Endothelial cell of hepatic sinusoid (primary cell): ENCODE measurements around the gene NDUFB8.
"Not testable (repeated sequence)": the region's sequence is repeated elsewhere in the genome, so short reads cannot be mapped to it uniquely, and the experiment has no call there.

Experiments used
- in situ Hi-C: cut with HindIII; loops from 2 replicates; pipeline ENCODE4 v1.10.0; 2017; ENCODE audit warnings: low sequenced_read_pairs

The NDUFB8 gene

DNA sequence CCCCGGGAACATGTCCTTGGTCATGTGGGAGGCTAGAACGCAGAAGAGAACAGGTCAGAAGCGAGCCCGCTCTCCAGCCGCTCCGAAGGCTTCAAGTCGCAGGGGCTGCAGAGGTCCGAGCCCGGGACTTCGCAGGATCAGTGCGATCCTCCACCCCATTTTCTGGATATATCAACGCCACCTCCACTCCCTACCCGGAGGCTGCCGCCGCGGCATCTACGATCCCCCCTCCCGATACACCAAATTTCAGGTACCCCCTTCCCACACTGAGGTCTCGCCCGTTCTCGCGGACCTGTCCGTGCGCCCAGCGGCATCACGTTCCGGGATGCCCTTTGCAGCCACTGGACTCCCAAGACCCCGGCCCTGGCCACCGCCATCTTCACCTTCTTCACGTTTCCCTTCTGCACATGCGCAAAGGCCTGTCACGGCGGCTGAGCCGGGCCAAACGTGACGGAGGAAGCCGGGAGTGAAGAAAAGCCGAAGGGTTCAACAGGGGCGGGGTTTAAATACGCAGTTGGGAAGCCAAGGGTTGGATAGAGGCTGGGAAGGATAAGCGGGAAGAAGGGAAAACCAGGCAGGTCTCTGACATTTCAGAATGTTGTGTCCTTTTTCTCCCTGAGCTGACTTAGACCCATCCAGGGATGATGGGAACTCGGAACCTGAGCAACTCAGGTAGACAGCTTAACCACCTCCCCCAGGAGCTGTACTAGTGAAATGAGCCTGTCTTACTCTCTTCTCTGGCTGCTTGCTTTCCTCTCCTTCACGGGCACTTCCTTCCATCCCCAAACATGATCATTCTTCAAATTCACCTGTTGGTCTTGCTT is at the start of gene NDUFB8:
Gene NDUFB8, minus strand, starts transcription at position 397 of the 824 bp plus-strand sequence. Its CDS starts 20 bp downstream, at position 377.
- in situ Hi-C loops = loop anchor here (10.0 kb wide), 1 partner anchor 95 kb away; no protein-coding TSS in a partner anchor

DNA sequence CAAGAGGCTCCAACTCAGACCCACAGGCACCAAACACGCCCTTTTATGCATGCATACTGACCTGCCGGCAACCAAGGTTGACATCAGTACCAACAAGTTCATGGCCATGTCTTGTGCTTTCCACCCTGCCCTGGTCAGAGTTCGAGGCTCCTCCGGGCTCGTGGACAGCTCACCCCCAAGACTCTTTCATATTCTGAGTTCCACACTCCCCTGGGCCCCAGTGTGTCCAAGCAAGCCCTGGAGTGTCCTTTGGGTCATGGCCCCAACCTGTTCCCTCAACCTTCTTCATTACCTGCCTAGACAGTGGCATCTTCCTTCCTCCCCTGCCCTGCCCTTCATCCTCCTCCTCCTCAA is 46.6 kb upstream of the NDUFB8 start:
- in situ Hi-C loops = no loop called here

DNA sequence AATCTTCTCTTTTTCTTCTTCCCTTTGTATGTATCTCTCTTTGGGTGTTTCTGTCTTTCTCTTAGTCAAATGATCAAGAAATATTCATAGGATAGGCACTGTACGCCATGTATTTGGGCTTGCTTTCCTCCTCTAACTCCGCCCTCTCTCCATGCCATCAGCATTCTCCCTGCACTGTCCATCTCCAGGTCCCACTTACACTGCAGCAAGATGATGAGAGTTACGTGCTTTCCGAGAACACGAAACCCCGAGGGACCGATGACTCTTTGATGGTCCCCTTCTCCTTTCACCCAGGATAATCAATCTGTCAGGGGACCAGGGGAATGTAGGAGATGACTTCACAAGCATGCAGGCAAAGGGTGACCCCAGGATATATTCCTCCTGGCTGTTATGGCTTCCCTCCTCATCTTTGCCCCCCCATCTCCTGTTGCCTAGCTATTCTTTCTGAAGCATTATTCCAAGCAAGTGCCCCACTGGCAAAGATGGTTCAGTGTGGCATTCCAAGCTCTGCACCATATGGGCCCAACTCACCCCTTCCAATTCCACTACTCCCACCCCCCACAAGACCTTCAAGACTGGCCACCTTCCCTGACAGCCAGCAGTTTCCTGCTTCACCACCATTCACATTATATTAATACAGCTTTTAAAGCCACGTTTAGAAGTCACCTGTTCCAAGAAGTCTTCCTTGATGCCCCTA is 46.1 kb upstream of the NDUFB8 start:
- in situ Hi-C loops = no loop called here

DNA sequence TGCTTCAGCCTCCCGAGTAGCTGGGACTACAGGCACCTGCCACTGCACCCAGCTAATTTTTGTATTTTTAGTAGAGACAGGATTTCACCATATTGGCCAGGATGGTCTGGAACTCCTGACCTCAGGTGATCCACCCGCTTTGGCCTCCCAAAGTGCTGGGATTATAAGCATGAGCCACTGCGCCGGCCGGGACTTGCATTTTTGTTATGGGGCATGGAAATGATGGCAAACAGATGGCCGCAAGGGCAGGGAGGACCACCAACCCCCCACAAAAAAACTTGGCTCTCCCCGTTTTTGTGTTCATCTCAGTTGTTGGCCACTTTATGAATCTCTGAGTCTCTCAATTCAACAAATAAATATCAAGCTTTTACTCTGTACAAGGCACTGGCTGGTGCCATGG is 45.5 kb upstream of the NDUFB8 start:
- in situ Hi-C loops = not testable (repeated sequence)

DNA sequence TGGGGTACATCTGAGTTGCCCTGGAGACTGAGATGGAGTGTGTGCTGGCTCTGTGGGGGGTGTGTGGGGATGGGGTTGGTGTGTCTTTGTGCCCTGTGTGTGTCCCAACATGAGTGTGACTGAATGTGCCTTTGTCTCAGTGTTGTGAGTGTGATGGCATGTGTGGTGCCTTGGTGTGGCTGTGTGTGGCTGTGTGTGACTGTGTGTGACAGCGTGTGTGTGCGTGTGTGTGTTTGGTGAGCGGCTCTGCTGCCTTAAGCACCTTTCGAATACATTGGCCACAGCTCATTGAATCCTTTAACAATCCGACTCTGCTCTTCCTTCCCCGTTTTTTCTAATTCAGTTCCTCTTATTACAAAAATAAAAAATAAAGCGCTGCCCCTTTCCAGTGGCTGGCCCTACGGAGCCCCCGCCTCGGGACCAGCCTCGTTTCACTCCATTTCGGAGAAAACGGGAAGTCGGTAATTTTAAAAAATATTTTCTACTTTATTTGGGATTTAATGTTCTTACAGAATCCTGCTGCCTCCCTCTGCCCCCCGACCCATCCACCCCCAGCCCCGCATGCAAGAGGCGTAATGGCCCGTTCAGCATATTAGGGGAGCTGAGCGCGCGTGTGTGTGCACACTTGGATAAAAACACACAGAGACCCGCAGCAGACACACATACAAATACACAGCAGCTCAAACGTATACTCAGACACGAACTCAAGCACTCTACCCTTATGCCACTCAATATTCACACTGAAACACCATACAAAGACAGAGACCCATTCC is 41.6 kb upstream of the NDUFB8 start:
- in situ Hi-C loops = no loop called here

DNA sequence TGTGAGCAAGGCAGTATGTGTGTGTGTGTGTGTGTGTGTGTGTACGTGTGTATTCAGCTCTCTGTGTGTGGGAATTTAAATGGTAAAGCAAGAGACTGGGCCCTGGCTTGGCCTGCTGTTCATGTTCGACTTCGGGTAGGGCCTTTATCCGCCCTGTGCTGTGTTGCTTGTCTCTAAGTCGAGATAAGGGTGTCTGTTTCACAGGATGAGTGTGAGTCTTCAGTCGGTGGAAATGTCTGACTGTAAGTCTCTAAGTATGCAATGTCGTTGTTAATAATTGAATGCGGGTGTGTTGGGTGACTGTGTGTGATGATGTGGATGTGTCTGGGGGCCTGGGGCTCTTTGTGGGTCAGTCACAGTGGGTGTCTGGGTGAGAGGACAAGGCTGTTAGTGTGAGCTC is 40.8 kb upstream of the NDUFB8 start:
- in situ Hi-C loops = no loop called here

DNA sequence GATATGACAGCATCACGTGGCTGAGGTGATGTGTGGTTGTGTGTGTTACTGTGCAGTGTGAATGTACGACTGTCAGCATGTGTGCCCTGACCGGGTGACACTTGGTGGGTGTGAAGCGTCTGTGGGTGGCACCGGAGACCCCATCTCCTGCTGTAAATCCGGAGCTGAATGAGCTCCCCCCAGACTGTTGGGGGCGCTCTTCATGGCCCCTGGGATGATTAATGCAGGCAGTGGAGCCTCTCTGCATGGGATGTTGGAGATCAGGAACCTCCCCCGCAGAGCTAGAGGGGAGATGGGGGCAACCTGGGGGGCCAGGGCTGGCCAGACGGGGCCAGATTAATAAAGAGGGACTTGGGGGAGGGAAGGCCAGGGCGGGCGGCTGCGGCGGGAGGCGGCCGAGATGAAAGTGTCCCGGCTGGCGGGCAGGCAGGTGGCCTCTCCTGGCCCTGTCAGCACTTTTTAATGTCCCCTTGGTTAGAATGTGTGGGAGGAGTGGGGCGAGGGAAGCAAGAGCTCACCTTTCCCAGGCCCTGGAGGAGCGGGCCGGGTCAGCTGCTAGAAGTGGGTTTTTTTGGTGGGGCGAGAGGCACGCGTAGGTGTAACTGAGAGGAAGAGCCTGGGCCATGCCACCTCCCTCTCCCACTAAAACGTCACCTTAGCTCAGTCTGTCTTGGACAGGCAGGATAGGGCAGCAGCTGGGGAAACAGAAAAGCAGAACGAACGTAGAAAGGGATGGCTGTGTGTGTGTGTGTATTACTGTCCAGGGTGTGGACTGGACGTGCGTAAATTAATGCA is 40.2 kb upstream of the NDUFB8 start:
- in situ Hi-C loops = no loop called here

DNA sequence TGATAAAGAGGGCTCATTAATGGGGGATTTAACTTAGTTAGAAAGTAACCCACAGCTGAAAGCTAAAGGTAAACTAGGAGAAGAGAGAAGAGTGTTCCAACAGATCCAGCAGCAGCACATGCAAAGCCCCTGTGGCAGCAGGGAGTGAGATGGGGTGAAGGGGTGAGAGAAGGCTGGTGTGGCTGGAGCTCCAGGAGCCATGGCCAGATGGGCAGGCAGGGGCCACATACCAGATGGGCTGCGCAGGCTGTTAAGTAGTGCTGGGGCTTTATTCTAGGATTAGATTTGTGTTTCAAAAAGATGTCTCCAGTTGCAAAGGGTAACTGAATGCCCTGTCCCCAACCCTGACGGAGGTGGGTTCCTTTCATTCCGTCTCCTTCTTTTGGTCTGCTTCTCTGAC is 39.2 kb upstream of the NDUFB8 start:
- in situ Hi-C loops = no loop called here

DNA sequence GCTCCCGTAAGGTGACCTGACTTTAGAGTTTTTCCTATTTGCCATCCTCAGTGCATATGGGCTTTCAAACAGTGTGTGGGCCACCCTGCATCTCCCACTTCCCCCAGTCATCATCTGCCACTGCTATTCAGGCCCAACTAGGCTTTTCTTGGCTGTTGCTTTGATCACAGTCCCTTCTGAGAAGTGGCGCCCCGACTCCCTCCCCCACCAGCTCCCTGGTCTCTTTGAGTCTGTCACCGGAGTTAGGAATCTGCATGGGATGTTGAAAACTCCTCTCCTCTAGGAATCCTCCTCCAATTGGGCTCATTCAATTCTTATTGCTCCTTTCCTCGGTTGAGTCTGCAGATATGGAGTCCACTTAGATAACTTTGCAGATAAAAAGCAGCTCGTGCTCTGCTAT is 38.2 kb upstream of the NDUFB8 start:
- in situ Hi-C loops = no loop called here

DNA sequence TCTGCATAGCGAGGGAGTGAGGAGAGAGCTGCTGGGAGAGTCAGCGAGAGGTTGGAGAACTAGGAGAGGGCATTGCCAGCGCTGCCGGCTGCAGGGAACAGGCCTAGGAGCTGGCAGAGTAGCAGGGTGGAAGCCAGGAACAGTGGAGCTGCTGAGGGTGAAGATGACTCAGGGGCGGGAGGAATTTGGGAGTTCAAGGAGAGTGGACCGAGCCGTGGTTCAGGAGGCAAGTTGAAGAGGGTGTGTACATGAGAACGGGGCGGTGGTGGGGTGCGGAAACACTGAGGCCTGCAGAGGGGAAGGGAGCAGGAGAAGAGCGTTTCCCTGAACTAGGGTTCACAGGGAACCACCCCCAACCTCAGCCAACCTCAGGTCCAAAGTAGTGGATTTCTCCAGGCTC is 37.6 kb upstream of the NDUFB8 start:
- in situ Hi-C loops = no loop called here

DNA sequence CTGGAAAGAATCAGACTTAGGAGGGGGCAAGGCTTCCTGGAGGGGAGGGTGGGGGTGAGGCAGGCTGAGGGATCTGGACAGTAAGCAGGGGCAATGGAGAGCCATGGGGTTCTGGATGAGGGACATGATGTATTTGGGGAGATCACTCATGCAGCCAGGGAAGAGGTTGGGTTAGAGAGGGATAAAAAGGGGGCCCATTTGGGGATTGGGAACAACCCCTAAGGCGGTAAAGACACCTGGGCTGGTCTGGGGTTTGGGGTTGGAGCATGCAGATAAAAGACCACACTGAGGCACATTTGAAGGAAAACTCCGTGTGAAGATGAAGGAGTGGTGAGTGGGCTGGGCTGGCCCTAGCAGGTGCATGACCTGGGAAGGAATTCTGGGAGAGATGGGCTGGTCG is 36.9 kb upstream of the NDUFB8 start:
- in situ Hi-C loops = no loop called here

DNA sequence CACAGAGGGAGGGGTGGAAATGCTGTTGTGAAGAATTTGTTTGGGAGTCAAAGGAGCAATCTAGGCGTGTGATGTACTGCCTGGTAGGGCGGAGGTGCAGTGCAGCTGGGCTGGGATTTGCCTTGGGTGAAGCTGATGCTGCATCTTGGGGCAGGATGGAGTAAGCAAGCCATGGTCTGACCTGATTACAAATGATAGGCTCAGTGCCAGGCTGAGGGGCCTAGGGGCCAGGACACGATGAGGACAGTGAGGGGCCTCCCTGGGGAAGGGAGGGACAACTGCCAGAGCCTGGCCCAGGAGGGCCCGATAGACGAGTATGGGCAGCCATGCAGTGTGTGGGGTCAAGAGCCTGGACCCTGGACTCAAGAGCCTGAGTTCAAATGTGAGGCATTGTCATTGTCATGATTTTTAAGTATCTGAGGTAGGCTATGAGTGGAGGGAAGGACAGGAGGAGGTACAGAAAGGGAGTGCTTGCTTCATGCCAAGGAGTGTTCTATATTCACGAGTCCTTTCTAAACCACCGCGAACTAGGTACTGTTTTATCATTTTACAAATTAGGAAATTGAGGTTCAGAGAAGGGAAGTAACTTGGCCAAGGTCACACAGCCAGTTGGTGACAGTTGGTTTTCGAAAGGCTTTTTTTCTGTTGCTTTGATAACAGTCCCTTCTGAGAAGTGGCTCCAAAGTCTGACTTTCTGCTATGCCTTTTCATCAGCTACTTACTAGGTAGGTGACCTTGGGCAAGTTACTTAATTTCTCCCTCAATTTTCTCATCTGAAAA is 35.7 kb upstream of the NDUFB8 start:
- in situ Hi-C loops = no loop called here

DNA sequence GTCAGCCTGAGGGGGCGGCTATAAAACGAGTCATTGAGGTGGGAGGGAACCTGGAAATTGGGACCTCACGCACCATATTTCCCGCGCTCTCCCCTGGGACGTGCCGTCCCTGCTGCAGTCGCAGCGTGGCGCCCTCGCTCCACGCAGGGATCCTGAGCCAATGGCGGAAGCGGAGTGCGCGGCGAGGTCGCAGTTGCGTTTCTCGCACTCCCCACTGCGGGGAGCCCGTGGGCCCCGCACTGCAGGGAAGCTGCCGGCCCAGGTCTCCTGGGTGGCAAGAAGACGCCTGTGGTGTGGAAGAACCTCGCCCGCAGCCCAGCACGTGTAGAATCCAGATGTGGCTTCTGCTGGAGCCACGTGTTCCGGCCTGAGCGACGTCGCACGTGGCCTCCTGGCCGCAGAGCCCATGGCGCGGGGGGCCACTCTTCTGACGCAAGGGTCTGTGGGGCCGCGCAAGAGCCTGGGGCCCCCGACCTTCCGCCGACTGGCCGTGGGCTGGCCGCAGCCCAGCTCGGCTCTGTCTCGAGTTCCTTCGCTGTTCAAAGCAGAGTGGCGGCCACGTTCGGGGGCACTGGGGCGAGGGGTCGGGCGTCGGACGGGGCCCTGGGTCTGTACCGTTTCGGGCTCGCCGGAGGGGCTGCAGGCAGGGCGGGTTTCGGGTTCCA is 32.5 kb upstream of the NDUFB8 start:
- in situ Hi-C loops = no loop called here

DNA sequence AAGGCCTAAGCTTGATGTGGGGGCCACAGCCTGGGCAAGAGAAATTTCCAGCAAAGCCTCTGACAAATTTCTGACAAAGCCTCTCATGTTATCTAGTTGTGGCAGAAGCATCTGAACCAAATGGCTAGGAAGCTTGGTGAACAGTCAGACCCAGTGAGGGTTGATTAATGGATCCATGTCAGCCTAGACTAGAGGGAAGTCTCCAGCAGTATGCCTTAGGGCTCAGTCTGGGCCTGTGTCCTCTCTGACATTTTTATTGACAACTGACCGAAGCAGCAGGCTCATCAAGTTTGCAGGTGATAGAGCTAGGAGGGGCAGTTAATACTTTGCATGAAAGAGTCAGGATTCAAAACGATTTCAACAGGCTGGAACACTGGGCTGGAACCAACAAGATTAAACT is 31.3 kb upstream of the NDUFB8 start:
- in situ Hi-C loops = no loop called here

DNA sequence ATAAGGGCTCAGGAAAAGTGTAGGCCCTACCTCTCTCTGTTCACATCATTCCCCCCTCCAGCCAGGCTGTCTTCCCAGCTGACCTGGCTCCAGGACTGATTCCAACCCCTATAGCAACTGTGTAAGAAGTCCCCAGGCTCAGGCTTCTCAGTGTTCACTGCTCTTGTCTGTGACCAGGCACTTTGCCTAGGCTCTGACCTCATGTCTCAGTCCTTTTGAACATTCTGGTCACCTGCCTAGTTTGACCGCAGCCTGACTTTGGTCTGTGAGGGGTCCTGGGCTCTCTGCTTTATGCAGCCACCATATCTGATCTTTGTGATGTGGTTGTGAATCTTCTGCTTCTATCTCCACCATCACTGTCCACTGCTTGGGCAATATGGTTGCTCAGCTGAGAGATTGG is 30.6 kb upstream of the NDUFB8 start:
- in situ Hi-C loops = no loop called here

DNA sequence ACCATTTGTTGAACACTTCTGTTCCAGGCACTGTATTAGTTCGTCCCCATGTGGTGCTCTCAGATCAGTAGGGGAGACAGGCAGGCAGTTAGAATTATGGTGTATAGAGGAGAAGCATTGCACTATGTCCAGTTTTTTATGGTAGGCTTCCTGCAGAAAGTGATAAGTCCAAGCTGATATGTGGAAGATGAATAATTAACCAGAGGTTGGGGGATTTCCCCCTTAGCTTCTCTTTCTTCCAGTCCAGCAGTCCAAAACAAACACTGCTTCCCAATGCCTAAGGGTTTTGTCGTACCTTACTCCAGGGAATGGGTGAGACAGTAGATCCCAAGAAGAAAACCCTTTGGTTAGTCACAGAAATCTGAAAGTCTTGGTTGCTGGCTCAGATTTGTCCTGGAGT is 25.2 kb upstream of the NDUFB8 start:
- in situ Hi-C loops = loop anchor here (5.0 kb wide), 1 partner anchor 322 kb away; no protein-coding TSS in a partner anchor

DNA sequence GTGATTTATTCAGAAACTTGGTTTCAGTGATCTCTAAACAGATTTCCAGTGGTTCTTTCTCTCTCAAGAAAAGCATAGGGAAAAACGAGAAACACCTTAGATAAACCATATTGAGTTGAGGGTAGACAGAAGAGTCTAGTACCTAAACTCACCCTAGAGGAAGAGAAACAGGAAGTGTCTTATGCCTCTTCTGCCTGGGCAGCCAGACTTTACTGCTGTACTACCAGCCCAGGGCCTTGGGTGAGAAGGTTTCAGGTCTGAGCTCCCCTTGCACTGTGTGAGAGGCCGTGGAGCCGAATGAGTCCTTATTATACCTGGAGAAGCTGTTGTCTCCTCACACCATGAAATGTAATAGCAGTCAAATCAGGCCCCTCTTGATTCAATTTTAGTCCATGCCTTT is 24.3 kb upstream of the NDUFB8 start:
- in situ Hi-C loops = no loop called here

DNA sequence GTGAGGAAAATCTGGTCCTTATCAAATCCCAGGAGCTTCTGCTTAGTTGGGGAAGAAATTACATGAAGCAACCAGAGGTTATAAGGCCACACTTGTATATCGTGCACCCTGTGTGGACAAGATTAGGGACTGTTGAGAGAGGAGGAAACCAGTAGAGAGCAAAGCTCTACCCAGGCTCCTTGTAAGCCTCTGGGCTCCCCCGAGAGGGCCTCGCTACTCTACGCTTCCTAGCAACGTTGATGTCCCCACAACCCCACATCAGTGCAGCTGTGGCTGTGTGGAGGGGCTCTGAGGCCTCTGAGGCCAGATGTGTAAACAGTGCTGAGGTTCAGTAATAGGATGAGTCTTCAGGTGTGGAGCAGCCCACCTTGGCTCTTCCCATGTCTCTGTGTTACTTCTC is 22.1 kb upstream of the NDUFB8 start:
- in situ Hi-C loops = no loop called here

DNA sequence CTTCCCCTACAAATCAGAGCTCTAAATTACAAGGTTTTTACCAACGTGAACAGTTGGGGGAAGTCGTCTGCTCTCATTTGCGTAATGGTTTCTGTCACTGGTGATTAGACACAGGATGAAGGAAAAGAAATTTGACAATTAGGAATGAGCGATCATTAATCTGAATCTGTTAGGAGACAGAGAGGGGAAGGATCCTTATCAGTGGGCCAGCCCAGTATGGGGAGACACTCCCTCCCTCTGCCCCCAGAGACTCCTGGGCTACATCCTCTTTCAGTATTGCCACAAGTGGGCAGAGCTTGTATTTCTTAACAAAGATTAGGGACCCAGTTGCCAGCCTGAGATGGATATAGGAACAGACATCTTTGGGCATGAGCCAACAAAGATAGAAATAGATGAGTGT is 21.5 kb upstream of the NDUFB8 start:
- in situ Hi-C loops = no loop called here

DNA sequence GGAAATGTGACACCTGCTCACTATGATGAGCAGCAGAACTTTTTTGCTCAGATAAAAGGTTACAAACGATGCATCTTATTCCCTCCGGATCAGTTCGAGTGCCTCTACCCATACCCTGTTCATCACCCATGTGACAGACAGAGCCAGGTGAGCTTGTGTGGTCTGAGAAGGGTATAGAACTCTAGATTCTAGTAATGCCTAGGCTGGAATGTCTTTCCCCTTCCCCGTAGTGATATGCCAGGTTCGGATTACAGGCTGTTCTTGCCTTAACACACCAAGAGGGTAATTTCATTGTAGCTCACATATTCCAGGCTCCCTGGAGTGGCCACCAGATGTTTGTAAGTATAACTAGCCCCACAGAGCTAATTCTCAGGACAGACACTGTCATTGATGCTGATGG is 15.3 kb upstream of the NDUFB8 start:
- in situ Hi-C loops = no loop called here
